GM23338 (cell line): ENCODE results near the gene PLAAT3. TPM values are rescaled to one million over a fixed set of nuclear protein-coding genes. Genes with fewer than 3 reads are reported as not detected.
"Not testable (repeated sequence)": the region's sequence is repeated elsewhere in the genome, so short reads cannot be mapped to it uniquely, and the experiment has no call there.

Experiments used
- ATAC-seq: fragments of 200-7000 bp; cut with Tn5 transposase; 3 replicates; pipeline ENCODE4 v1.9.1; 2020
- DNase-seq: peaks from one replicate; pipeline ENCODE4 v3.0.0-alpha.2; 2015; ENCODE audit warnings: low spot score
- H2AFZ ChIP-seq: fragments of 200-600 bp; sonication (generic); 2 replicates; pipeline ENCODE4 v1.8.0; 2016; ENCODE audit warnings: antibody characterized with exemption, mild to moderate bottlenecking, moderate library complexity
- H3F3A ChIP-seq: fragments of 200-600 bp; sonication (generic); replicated peaks from 2 replicates; pipeline ENCODE4 v1.8.0; 2017; ENCODE audit warnings: antibody characterized with exemption, mixed run types, low read depth
- H3K27ac ChIP-seq: fragments of 200-600 bp; sonication (generic); 2 replicates; pipeline ENCODE4 v1.6.1; 2016; ENCODE audit warnings: low read depth
- H3K27me3 ChIP-seq: fragments of 200-600 bp; sonication (generic); 2 replicates; pipeline ENCODE4 v1.8.0; 2016; ENCODE audit warnings: mild to moderate bottlenecking, mixed run types, moderate library complexity; ENCODE audit not compliant: insufficient read depth
- H3K36me3 ChIP-seq: fragments of 200-600 bp; sonication (generic); 2 replicates; pipeline ENCODE4 v1.8.0; 2016; ENCODE audit warnings: mild to moderate bottlenecking; ENCODE audit not compliant: insufficient read depth
- H3K4me1 ChIP-seq: fragments of 200-600 bp; sonication (generic); 2 replicates; pipeline ENCODE4 v1.8.0; 2016; ENCODE audit warnings: mild to moderate bottlenecking, moderate library complexity; ENCODE audit not compliant: insufficient read depth
- H3K4me2 ChIP-seq: fragments of 200-600 bp; sonication (generic); 2 replicates; pipeline ENCODE4 v1.7.1; 2017; ENCODE audit warnings: mixed run types
- H3K4me3 ChIP-seq: fragments of 200-600 bp; sonication (generic); 2 replicates; pipeline ENCODE4 v1.6.1; 2016; ENCODE audit warnings: mixed run types
- H3K79me2 ChIP-seq: fragments of 200-600 bp; sonication (generic); replicated peaks from 2 replicates; pipeline ENCODE4 v1.8.0; 2017; ENCODE audit warnings: mild to moderate bottlenecking; ENCODE audit not compliant: insufficient read depth
- H3K9me2 ChIP-seq: fragments of 200-600 bp; sonication (generic); 2 replicates; pipeline ENCODE4 v1.8.0; 2017; ENCODE audit not compliant: insufficient read depth
- H4K20me1 ChIP-seq: fragments of 200-600 bp; sonication (generic); replicated peaks from 2 replicates; pipeline ENCODE4 v1.8.0; 2017; ENCODE audit warnings: mild to moderate bottlenecking; ENCODE audit not compliant: insufficient read depth
- H3K27ac Mint-ChIP-seq: 2 replicates; pipeline ENCODE4 v1.8.0; 2020; ENCODE audit warnings: inconsistent platforms, mild to moderate bottlenecking, moderate library complexity, mixed read lengths
- H3K27me3 Mint-ChIP-seq: 3 replicates; pipeline ENCODE4 v1.8.0; 2022; ENCODE audit warnings: low read depth, mild to moderate bottlenecking, moderate library complexity, mixed read lengths, inconsistent platforms; ENCODE audit not compliant: insufficient read depth, poor library complexity
- H3K36me3 Mint-ChIP-seq: 3 replicates; pipeline ENCODE4 v1.8.0; 2021; ENCODE audit warnings: low read depth, mild to moderate bottlenecking, inconsistent platforms, moderate library complexity, mixed read lengths
- H3K4me1 Mint-ChIP-seq: 3 replicates; pipeline ENCODE4 v1.8.0; 2020; ENCODE audit warnings: mild to moderate bottlenecking, inconsistent platforms, mixed read lengths
- H3K4me3 Mint-ChIP-seq: 3 replicates; pipeline ENCODE4 v1.8.0; 2021; ENCODE audit warnings: moderate library complexity, mild to moderate bottlenecking, inconsistent platforms, mixed read lengths
- H3K9me3 Mint-ChIP-seq: 3 replicates; pipeline ENCODE4 v1.8.0; 2020; ENCODE audit warnings: moderate library complexity, mild to moderate bottlenecking, inconsistent platforms, mixed read lengths
- CREB1 ChIP-seq: fragments of 250-450 bp; sonication (Bioruptor Pico); IDR thresholded peaks from 2 replicates; pipeline ENCODE4 v1.5.0; 2020; ENCODE audit warnings: low read depth, mild to moderate bottlenecking, moderate library complexity
- ETS1 ChIP-seq: IDR thresholded peaks from 2 replicates; pipeline ENCODE4 v1.6.1; 2016; ENCODE audit warnings: antibody characterized with exemption
- NANOG ChIP-seq: IDR thresholded peaks from 2 replicates; pipeline ENCODE4 v1.6.1; 2016; ENCODE audit warnings: antibody characterized with exemption, borderline replicate concordance
- ZNF462 ChIP-seq: fragments of 250-450 bp; sonication (Bioruptor Pico); IDR thresholded peaks from 2 replicates; pipeline ENCODE4 v1.5.0; 2020; ENCODE audit warnings: mild to moderate bottlenecking, moderate library complexity
- polyA plus RNA-seq: library from polyadenylated mRNA; unstranded; fragments of >200 nt; fragmentation: Nextera tagmentation; extraction: Ambion mirVana; gene quantifications from 2 replicates; pipeline ENCODE4 v1.2.1, GENCODE V29; 2016
- total RNA-seq: library from RNA; depleted of rRNA; stranded (reverse); fragments of >200 nt; shearing (Covaris generic); gene quantifications from 2 replicates; pipeline ENCODE4 v1.2.3, GENCODE V29; 2014

Gene PLAAT3
- total and polyA plus RNA-seq, 2 experiments from 2014 or later = 61.1 to 262 TPM

- Histone ChIP-seq H3K4me3 (peak overlapping the region; percentile 4; the same call in 1 of the 2 replicates), H3K4me1 (peaks cover 40% of the 10 kb centered on the region), H3K27me3 (no peaks in the 10 kb centered on the region), H3K79me2 (no peaks in the 10 kb centered on the region), H3K9me2 (0 out of 2 replicates have a peak, but pooled peaks cover 4% of the 10 kb centered on the region), H3K27ac (peak overlapping the region; percentile 99), H2AFZ (no peak overlapping the region), H3K4me2 (peak overlapping the region; percentile 34), H3F3A (peaks cover 21% of the 10 kb centered on the region), H3K36me3 (no peaks in the 10 kb centered on the region), H4K20me1 (no peaks in the 10 kb centered on the region)
- peaks cover 5% of the 10 kb centered on the region for H3K27me3 Mint-ChIP-seq
- H3K4me3 Mint-ChIP-seq = no peak overlapping the region; the same call in 2 of the 3 replicates
- 0 out of 2 replicates have a peak overlapping the region, but pooled peaks have one; percentile 48 for H3K27ac Mint-ChIP-seq
- peaks cover 10% of the 10 kb centered on the region; the same call in 2 of the 3 replicates for H3K9me3 Mint-ChIP-seq
- TF ChIP-seq NANOG (peak; percentile 43; the same call in 1 of the 2 replicates), ZNF462 (CRISPR knock-in tag) (no peak), CREB1 (peak; percentile 21; the same call in 1 of the 2 replicates)
- H3K4me1 Mint-ChIP-seq = peaks cover 56% of the 10 kb centered on the region
- DNase-seq (peak; percentile 84), ATAC-seq (peak; percentile 14)
- H3K36me3 Mint-ChIP-seq = peaks cover 9% of the 10 kb centered on the region
Measured at GRCh38 chr11:63532117-63532516, 82.1 kb downstream of the PLAAT3 start.

- H3K9me3 Mint-ChIP-seq = peaks cover 13% of the 10 kb centered on the region; the same call in 2 of the 3 replicates
- peak overlapping the region; percentile 50; the same call in 2 of the 3 replicates for H3K4me3 Mint-ChIP-seq
Measured at GRCh38 chr11:63531074-63531792, 83.0 kb downstream of the PLAAT3 start.

More at GRCh38 chr11:63531074-63531792, 83.0 kb downstream of the PLAAT3 start:
- Histone ChIP-seq H3K27ac (peak overlapping the region; percentile 99), H3K4me1 (peaks cover 40% of the 10 kb centered on the region), H3F3A (peaks cover 21% of the 10 kb centered on the region), H3K4me2 (peak overlapping the region; percentile 29)
- H3K4me3 ChIP-seq, H2AFZ ChIP-seq, H3K79me2 ChIP-seq, H3K27me3 Mint-ChIP-seq, H3K27me3 ChIP-seq, H4K20me1 ChIP-seq, H3K36me3 ChIP-seq, H3K9me2 ChIP-seq: not testable (repeated sequence)
- DNase-seq (peak; percentile 91), ATAC-seq (peak; percentile 82)
- peaks cover 55% of the 10 kb centered on the region for H3K4me1 Mint-ChIP-seq
- H3K27ac Mint-ChIP-seq = peak overlapping the region; percentile 93; the same call in 1 of the 2 replicates
- H3K36me3 Mint-ChIP-seq = peaks cover 11% of the 10 kb centered on the region
- TF ChIP-seq ETS1 (0 out of 2 replicates have a peak, but pooled peaks have one; percentile 34), CREB1 (peak; percentile 2; the same call in 1 of the 2 replicates)
